Astrocyte of the spinal cord (primary cell): ENCODE data around the gene GRM7.

Experiments
- DNase-seq: peaks from one replicate; pipeline ENCODE4 v3.0.0; 2011; ENCODE audit warnings: low read depth, low spot score
- H3K4me3 ChIP-seq: 2 replicates; pipeline ENCODE4 v1.5.1; 2011; ENCODE audit warnings: low read depth, mild to moderate bottlenecking, low read length, moderate library complexity
- CTCF ChIP-seq: IDR thresholded peaks from 2 replicates; pipeline ENCODE4 v1.5.1; 2012; ENCODE audit warnings: low read depth, mild to moderate bottlenecking, low read length, inconsistent platforms
- in situ Hi-C: cut with HindIII; loops from 2 replicates; pipeline ENCODE4 v1.10.0; 2017; ENCODE audit warnings: low sequenced_read_pairs

Gene GRM7

GRCh38 chr3:6857510-6857909 lies 3.4 kb upstream of the GRM7 start:
- DNase-seq = no peak
- in situ Hi-C loops = no loop called here
- H3K4me3 ChIP-seq = no peak overlapping the region
- no peak for TF ChIP-seq CTCF

DNA sequence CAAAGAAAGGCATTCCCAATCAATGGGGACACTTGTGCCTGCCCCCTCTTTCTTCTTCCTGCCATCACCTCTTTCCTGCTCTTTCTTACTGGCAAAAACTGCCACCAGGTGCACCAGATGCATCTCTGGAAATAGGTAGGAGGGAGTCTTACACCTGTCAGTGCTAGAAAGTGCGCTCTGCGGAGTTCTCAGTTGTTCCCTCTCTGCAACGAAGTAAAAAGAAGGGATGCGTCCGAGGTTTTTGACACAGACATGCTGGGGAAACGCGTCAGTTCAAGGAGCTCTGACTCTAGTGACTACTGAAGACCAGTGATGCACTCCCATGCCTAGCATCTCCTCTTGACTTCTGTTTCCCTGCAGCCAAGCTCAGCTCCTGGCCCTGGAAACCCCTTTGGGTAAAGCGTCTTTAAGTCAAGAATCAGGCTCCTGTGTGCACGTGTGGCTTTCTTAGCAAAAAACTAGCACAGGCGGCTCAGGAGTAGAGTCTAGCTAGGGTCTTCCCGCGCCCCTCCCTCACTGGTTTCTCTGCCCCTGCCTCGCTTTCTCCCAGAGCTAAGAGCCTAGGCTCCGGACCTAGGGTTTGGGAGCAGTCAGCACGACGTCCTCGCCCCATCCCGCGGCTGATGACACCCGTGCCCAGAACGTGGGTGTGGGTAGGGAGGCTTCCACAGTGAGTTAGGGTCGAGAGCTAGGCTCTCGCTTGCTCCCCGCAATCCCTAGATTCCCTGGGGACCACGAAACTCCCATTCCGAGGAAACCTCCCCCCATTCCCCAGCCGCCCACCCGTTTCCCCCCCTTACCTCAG lies 564 bp upstream of the GRM7 start:
- in situ Hi-C loops = no loop called here
- no peak for TF ChIP-seq CTCF
- DNase-seq = peak; percentile 16
- peak overlapping the region; percentile 52 for H3K4me3 ChIP-seq

DNA sequence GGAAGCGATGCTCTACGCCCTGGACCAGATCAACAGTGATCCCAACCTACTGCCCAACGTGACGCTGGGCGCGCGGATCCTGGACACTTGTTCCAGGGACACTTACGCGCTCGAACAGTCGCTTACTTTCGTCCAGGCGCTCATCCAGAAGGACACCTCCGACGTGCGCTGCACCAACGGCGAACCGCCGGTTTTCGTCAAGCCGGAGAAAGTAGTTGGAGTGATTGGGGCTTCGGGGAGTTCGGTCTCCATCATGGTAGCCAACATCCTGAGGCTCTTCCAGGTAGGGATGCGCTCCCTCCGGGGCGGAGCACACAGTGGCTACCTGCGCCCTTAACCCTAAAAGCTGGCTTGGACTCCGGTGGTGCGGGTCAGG lies 698 bp downstream of the GRM7 start:
- TF ChIP-seq CTCF = no peak
- DNase-seq = no peak
- peak overlapping the region; percentile 52 for H3K4me3 ChIP-seq
- in situ Hi-C loops = no loop called here

DNA sequence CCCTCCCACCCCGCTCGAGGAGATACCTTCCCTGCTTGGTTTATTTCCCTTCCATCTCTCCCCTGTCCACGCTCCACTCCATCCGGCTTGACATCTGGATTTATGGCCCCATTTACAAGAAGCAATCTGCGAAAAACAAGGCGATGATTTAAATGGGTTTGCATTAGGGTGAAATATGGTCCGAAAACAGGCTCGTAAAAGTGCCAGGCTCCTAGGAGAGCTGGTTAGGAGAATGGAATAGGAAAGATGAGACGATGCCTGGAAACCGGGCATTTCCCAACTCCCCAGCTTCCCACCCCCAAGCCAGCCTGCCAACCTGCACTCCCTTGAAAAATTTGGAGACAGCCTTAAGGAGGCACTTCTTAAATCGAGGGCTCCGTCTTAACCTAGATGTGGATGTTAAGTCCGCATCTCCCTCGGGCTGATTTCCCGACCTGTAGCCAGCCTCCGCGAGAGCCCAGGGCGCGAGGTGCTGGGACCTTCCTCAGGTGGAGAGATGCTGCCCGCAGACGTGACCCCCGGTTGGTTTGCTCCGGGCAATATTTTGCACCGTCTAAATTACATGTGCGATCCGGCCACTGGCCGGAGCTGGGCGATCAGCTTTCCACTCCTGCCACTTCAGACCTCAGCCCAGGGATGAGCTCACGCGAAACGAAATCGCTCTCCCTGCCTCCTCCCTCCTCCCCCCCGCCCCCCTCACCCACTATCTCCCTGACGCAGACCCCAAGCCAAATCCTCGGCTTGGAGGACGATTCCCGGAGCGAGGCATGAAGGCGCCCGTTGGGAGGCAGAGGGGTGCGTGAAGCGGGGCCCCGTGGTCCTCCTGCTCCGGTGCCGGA lies 1.3 kb downstream of the GRM7 start:
- in situ Hi-C loops = no loop called here
- peak overlapping the region; percentile 52 for H3K4me3 ChIP-seq
- no peak for TF ChIP-seq CTCF
- DNase-seq = no peak

- no peak for DNase-seq
- peak overlapping the region; percentile 52 for H3K4me3 ChIP-seq
- in situ Hi-C loops = no loop called here
- TF ChIP-seq CTCF = no peak
These were observed 1.9 kb downstream of the GRM7 start for GRCh38 chr3:6862880-6863195.

- DNase-seq = no peak
- H3K4me3 ChIP-seq = no peak overlapping the region
- in situ Hi-C loops = no loop called here
- no peak for TF ChIP-seq CTCF
These were observed 6.4 kb downstream of the GRM7 start for GRCh38 chr3:6867269-6867668.
